Heart left ventricle (tissue), 13 donors: ENCODE measurements around the gene RBM18.

Source experiments
- POLR2A ChIP-seq, 2 donors: fragments of 450-650 bp; IDR thresholded peaks; one replicate each; pipeline ENCODE4 v1.6.1; 2017; ENCODE audit warnings: antibody characterized with exemption in 2 of 2, mild to moderate bottlenecking in 2 of 2, moderate library complexity in 2 of 2
- TF ChIP-seq, protein P1 (sequence below), 12 donors: fragments of 200-600 bp; sonication (generic) in 4 of 12; IDR thresholded peaks; one replicate each; pipeline versions ENCODE4 v1.5.0 to v1.8.0; 2018 to 2022; ENCODE audit warnings: antibody characterized with exemption in 12 of 12, mild to moderate bottlenecking in 5 of 12
- donor health status: ischemic (EF 13 %, LVEDD 7.1; RV severe dilation, severe dysfunction).
- donor health status: DM: no; HTN: yes; CAD: no.
- donor health status: DM: no; HTN: no; CAD: no.
- donor health status: ischemic (EF 25% LVEDD 6.9; RV normal size, moderate dysfunction).
- donor health status: ischemic (EF 25% LVEDD 5.7; RV mildly dilated, moderate dysfunction).
- donor health status: ischemic (EF 35%, LVEDD 5.7; RV mildly dilated, moderate dysfunction).
- donor health status: nonischemic (EF 11% LVEDD 7.7; RV severe dilation, severe dysfunction).
- donor health status: DM: yes; HTN: yes; CAD: no.
- donor health status: PGD.
- donor health status: ischemic (EF 29% LVEDD 5.4; RV normal size, mild dysfunction).
- donor health status: nonischemic (EF 23%, LVEDD 6.1; RV moderate dilation, normal function).

DNA sequence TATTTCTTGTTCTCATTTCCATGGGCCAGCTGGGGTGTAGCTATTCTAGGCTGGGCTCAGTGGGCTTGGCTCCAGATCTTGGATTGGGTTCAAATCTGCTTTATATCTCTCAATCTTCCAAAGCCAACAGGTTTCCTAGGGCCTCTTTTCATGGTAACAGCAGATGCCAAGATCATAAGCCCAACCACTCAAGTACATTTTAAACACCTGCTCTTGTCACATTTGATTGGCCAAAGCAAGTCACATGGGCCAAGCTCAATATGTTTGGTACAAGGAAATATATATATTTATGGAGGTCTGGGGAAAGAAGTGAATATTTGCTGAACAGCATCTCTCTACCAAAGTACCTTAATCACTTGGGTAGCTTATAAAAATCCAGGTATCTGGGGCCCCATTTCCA lies 49.5 kb upstream of the RBM18 start:
- TF ChIP-seq, protein P1, sequence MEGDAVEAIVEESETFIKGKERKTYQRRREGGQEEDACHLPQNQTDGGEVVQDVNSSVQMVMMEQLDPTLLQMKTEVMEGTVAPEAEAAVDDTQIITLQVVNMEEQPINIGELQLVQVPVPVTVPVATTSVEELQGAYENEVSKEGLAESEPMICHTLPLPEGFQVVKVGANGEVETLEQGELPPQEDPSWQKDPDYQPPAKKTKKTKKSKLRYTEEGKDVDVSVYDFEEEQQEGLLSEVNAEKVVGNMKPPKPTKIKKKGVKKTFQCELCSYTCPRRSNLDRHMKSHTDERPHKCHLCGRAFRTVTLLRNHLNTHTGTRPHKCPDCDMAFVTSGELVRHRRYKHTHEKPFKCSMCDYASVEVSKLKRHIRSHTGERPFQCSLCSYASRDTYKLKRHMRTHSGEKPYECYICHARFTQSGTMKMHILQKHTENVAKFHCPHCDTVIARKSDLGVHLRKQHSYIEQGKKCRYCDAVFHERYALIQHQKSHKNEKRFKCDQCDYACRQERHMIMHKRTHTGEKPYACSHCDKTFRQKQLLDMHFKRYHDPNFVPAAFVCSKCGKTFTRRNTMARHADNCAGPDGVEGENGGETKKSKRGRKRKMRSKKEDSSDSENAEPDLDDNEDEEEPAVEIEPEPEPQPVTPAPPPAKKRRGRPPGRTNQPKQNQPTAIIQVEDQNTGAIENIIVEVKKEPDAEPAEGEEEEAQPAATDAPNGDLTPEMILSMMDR (IDR thresholded peaks at IDR 0.05) = no peak
- TF ChIP-seq POLR2A (IDR thresholded peaks at IDR 0.05) = no peak
